Keratinocyte (primary cell): ENCODE results near the gene SERP2.

ENCODE experiments used
- CTCF ChIP-seq, 3 experiments: IDR thresholded peaks in 1 of 3; conservative IDR thresholded peaks in 1 of 3; optimal IDR thresholded peaks in 1 of 3; 2 replicates in 2 of 3; 3 replicates in 1 of 3; pipeline versions ENCODE3 to v1.5.1; 2011; ENCODE audit warnings: low read length in 3 of 3, mild to moderate bottlenecking in 3 of 3, moderate library complexity in 2 of 3, control low read depth in 1 of 3, inconsistent platforms in 1 of 3; ENCODE audit not compliant: insufficient read depth in 2 of 3; ENCODE audit errors: extremely low read depth in 1 of 3
- EZH2 ChIP-seq: IDR thresholded peaks from one replicate; pipeline ENCODE4 v1.6.1; 2012; ENCODE audit warnings: inconsistent platforms, mild to moderate bottlenecking, low read length, moderate library complexity

- TF ChIP-seq CTCF (optimal IDR thresholded peaks at IDR 0.05 in 1 of 3, IDR thresholded peaks at IDR 0.05 in 1 of 3, conservative IDR thresholded peaks at IDR 0.05 in 1 of 3; ENCODE audit: extremely low read depth in 1 of 3, insufficient read depth in 2 of 3, low read length in 3 of 3), result no peak
- no peak for TF ChIP-seq EZH2
Measured at GRCh38 chr13:44346534-44346933, 27.1 kb upstream of the SERP2 start.
